Type B pancreatic cell (in vitro differentiated cells): ENCODE measurements around the gene CD22. TPM values are rescaled to one million over a fixed set of nuclear protein-coding genes. Genes with fewer than 3 reads are reported as not detected.

Source experiments
- DNase-seq: peaks from one replicate; pipeline ENCODE4 v3.0.0; 2021; ENCODE audit warnings: mixed read lengths; ENCODE audit not compliant: unreplicated experiment; ENCODE audit errors: extremely low spot score
- H3K27ac Mint-ChIP-seq: 2 replicates; pipeline ENCODE4 v1.8.0; 2021; ENCODE audit warnings: mild to moderate bottlenecking, mixed read lengths
- H3K27me3 Mint-ChIP-seq: 2 replicates; pipeline ENCODE4 v1.8.0; 2021; ENCODE audit warnings: mixed read lengths
- H3K36me3 Mint-ChIP-seq: 2 replicates; pipeline ENCODE4 v1.8.0; 2021; ENCODE audit warnings: mixed read lengths
- H3K4me1 Mint-ChIP-seq: one replicate; pipeline ENCODE4 v1.8.0; 2021; ENCODE audit warnings: mixed read lengths; ENCODE audit not compliant: unreplicated experiment
- H3K4me3 Mint-ChIP-seq: 2 replicates; pipeline ENCODE4 v1.8.0; 2021; ENCODE audit warnings: mild to moderate bottlenecking, mixed read lengths
- H3K9me3 Mint-ChIP-seq: 2 replicates; pipeline ENCODE4 v1.8.0; 2021; ENCODE audit warnings: mixed read lengths
- total RNA-seq: library from RNA; stranded (reverse); gene quantifications from 2 replicates; pipeline ENCODE4 v1.2.1, GENCODE V29; 2021; ENCODE audit warnings: low replicate concordance
- TF ChIP-seq, protein P1 (sequence below): fragments of 200-600 bp; sonication (generic); conservative IDR thresholded peaks from 2 replicates; pipeline ENCODE4 v1.5.0; 2021; ENCODE audit warnings: antibody characterized with exemption, mild to moderate bottlenecking

The CD22 gene
- total RNA-seq, 1 donor from 2014 or later: 0.92 TPM

DNA sequence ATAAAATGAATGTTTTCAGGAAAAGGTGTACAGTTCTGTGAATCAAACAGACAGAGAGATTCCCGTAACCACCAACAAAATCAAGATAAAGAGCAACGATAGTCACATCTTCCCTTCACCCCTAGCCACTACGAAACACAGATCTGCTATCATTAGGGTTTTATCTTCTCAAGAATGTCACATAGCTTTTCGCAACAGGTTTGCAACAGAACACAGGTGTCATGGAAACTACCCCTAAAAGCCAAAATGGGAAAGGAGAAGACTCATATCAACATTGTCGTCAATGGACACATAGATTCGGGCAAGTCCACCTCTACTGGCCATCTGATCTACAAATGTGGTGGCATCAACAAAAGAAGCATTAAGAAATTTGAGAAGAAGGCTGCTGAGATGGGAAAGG, 52.9 kb downstream of the CD22 start:
- H3K4me1 Mint-ChIP-seq: peaks cover 6% of the 10 kb centered on the region
- H3K27me3 Mint-ChIP-seq: peaks cover 18% of the 10 kb centered on the region
- H3K27ac Mint-ChIP-seq: no peak overlapping the region
- H3K4me3 Mint-ChIP-seq: no peak overlapping the region
- no peaks in the 10 kb centered on the region for H3K36me3 Mint-ChIP-seq
- peaks cover 4% of the 10 kb centered on the region for H3K9me3 Mint-ChIP-seq
- TF ChIP-seq, protein P1, sequence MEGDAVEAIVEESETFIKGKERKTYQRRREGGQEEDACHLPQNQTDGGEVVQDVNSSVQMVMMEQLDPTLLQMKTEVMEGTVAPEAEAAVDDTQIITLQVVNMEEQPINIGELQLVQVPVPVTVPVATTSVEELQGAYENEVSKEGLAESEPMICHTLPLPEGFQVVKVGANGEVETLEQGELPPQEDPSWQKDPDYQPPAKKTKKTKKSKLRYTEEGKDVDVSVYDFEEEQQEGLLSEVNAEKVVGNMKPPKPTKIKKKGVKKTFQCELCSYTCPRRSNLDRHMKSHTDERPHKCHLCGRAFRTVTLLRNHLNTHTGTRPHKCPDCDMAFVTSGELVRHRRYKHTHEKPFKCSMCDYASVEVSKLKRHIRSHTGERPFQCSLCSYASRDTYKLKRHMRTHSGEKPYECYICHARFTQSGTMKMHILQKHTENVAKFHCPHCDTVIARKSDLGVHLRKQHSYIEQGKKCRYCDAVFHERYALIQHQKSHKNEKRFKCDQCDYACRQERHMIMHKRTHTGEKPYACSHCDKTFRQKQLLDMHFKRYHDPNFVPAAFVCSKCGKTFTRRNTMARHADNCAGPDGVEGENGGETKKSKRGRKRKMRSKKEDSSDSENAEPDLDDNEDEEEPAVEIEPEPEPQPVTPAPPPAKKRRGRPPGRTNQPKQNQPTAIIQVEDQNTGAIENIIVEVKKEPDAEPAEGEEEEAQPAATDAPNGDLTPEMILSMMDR: no peak
- no peak for DNase-seq

DNA sequence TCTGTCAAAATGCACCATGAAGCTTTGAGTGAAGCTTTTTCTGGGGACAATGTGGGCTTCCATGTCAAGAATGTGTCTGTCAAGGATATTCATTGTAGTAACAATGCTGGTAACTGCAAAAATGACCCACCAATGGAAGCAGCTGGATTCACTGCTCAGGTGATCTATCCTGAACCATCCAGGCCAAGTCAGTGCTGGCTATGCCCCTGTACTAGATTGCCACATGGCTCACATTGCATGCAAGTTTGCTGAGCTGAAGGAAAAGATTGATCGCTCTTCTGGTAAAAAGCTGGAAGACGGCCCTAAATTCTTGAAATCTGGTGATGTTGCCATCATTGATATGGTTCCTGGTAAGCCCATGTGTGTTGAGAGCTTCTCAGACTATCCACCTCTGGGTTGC, 54.5 kb downstream of the CD22 start:
- H3K27me3 Mint-ChIP-seq: peaks cover 14% of the 10 kb centered on the region
- peak; percentile 4 for DNase-seq
- H3K4me3 Mint-ChIP-seq: no peak overlapping the region
- H3K36me3 Mint-ChIP-seq: no peaks in the 10 kb centered on the region
- H3K4me1 Mint-ChIP-seq: peaks cover 6% of the 10 kb centered on the region
- TF ChIP-seq, protein P1: no peak
- no peak overlapping the region for H3K27ac Mint-ChIP-seq
- H3K9me3 Mint-ChIP-seq: peaks cover 4% of the 10 kb centered on the region

DNA sequence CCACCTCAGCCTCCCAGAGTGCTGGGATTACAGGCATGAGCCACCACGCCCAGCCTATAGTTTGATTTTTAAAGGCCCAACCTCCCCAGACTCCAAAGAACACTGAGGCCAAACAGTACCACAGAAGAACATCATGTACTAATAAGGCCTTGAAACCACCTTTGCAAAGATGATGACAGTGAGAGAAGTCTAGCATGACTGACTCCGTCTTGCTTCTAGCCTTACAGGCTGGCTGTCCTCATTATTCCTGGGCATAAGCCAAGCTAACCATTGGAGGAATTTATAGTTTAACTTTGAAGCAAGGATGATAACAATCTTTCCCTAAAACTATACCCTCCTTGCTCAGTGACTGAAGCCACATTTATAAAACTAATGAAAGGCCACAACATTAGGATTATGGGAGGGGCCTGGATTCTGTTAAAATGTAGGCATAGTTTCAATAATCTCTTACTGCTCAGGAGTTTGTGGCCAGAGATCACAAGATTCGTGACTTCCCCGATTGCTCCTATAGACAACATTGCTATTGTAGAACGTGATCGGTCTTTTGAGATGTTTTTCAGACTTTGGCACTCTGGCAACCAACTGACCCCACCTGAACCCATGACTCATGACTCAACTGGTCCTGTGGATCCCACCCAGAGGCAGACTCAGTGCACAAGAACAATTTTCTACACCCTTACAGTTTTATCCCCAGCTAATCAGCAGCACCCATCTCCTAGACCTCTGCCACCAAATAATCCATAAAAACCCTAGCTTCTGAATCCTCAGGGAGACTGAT, 59.5 kb downstream of the CD22 start:
- TF ChIP-seq, protein P1: no peak
- no peaks in the 10 kb centered on the region for H3K36me3 Mint-ChIP-seq
- H3K4me1 Mint-ChIP-seq: no peaks in the 10 kb centered on the region
- no peaks in the 10 kb centered on the region for H3K27me3 Mint-ChIP-seq
- H3K4me3 Mint-ChIP-seq: no peak overlapping the region
- H3K27ac Mint-ChIP-seq: peak overlapping the region; percentile 34
- H3K9me3 Mint-ChIP-seq: peaks cover 10% of the 10 kb centered on the region
- DNase-seq: peak; percentile 8

DNA sequence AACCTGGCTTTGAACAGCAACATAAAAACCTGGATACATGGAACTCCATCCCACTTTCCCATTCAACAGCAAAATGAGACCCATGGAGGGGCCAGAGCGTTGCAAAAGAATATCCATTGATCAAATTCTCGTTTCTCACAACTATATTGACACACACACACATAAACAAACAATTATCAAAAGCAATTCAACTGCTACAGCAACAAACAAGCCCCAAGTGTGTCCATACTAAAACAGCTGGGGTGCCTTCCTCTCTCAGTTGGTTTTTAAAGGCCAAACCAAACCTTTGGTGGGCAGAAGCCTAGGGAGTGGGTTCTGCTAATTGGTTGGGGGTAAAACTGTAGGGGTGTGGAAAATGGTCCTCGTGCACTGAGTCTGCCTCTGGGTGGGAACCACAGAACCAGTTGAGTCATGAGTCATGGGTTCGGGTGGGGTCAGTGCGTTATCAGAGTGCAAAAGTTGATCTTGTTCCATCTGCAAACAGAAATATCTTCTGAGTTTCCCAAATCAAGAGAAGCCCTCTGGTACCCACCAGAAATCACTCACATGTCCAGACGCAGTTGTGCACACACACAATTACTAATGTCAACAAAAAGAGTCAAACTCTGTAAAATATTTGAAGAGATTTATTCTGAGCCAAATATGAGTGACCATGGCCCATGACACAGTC, 60.3 kb downstream of the CD22 start:
- Mint-ChIP-seq H3K4me3 (no peak overlapping the region), H3K9me3 (peaks cover 10% of the 10 kb centered on the region), H3K27ac (no peak overlapping the region), H3K27me3 (no peaks in the 10 kb centered on the region), H3K4me1 (no peaks in the 10 kb centered on the region), H3K36me3 (no peaks in the 10 kb centered on the region)
- DNase-seq: peak; percentile 25
- TF ChIP-seq, protein P1: no peak

DNA sequence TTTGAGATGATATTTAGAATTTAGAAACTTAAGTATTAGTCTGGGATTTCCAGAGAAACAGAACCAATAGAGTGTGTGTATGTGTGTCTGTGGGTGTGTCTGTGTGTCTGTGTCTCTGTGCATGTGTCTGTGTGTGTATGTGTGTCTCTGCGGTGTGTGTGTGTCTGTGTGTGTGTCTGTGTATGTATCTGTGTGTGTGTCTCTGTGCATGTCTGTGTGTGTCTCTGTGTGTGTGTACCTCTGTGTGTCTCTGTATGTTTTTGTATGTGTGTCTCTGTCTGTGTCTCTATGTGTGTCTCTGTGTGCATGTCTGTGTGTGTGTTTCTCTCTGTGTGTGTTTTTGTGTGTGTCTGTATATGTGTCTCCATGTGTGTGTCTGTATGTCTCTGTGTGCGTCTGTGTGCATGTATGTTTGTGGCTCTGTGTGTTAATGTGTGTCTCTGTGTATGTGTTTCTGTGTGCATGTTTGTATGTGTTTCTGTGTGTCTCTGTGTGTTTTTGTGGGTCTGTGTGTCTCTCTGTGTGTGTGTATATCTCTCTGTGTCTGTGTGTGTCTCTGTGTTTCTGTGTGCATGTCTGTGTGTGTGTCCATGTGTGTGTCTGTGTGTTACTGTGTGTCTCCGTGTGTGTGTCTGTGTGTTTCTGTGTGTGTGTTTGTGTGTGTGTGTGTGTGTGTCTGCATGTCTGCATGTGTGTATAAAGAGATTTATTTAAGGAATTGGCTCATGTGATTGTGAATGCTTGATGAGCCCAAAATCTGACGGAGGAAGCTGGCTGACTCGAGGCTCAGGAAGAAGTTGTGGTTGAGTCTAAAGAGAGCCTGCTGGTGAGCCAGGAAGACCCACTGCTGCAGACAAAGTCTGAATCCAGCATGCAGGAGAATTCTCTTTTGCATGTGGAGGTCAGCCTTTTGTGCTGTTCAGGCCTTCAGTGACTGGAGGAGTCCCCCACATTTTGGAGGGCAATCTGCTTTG, 64.0 kb downstream of the CD22 start:
- H3K27ac Mint-ChIP-seq: no peak overlapping the region
- peaks cover 10% of the 10 kb centered on the region for H3K9me3 Mint-ChIP-seq
- DNase-seq: peak; percentile 15
- H3K36me3 Mint-ChIP-seq: no peaks in the 10 kb centered on the region
- no peak overlapping the region for H3K4me3 Mint-ChIP-seq
- TF ChIP-seq, protein P1: no peak
- no peaks in the 10 kb centered on the region for H3K27me3 Mint-ChIP-seq
- H3K4me1 Mint-ChIP-seq: no peaks in the 10 kb centered on the region
